Measurements from ENCODE around the gene OLFML1.

GRCh38 chr11:7486098-7486780 is 933 bp downstream of the OLFML1 start:
- no peak for TF ChIP-seq GABPA (IDR thresholded peaks at IDR 0.05; ENCODE audit: low read depth)
- TF ChIP-seq, protein P1, sequence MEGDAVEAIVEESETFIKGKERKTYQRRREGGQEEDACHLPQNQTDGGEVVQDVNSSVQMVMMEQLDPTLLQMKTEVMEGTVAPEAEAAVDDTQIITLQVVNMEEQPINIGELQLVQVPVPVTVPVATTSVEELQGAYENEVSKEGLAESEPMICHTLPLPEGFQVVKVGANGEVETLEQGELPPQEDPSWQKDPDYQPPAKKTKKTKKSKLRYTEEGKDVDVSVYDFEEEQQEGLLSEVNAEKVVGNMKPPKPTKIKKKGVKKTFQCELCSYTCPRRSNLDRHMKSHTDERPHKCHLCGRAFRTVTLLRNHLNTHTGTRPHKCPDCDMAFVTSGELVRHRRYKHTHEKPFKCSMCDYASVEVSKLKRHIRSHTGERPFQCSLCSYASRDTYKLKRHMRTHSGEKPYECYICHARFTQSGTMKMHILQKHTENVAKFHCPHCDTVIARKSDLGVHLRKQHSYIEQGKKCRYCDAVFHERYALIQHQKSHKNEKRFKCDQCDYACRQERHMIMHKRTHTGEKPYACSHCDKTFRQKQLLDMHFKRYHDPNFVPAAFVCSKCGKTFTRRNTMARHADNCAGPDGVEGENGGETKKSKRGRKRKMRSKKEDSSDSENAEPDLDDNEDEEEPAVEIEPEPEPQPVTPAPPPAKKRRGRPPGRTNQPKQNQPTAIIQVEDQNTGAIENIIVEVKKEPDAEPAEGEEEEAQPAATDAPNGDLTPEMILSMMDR (IDR thresholded peaks at IDR 0.05; ENCODE audit: insufficient read depth, low read length) = no peak

All from HL-60 (cell line).